GM08714 (cell line): ENCODE data around the gene XCL2.
"Not testable (repeated sequence)": the region's sequence is repeated elsewhere in the genome, so short reads cannot be mapped to it uniquely, and the experiment has no call there.

ENCODE experiments used
- H3K4me3 ChIP-seq: fragments of 200-500 bp; sonication (Bioruptor generic); 2 replicates; pipeline ENCODE4 v1.5.1; 2014; ENCODE audit warnings: mild to moderate bottlenecking, low read length, inconsistent platforms
- ZNF274 ChIP-seq: IDR thresholded peaks from 2 replicates; pipeline ENCODE4 v1.6.1; 2012; ENCODE audit warnings: mild to moderate bottlenecking, low read depth, low read length

Gene XCL2

DNA sequence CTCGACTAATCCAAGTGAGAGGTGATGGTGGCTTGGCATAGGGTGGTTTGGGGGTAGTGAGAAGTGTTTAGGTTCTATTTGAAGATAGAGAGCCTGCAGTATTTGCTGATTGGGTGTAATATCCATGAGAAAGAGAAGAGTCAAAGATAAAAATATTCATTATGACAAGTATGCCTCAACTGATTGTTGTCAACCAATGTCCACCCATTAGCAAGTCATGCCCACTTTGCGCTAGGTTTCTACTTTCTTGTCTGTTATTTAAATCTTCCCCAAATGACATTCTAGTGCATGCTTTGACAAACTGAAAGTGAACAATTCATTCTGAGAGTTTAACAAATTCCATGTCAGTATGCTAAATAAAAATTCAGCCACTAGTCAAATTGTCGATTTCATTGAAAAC is 28.8 kb upstream of the XCL2 start:
- no peak overlapping the region for H3K4me3 ChIP-seq
- TF ChIP-seq ZNF274 = no peak

DNA sequence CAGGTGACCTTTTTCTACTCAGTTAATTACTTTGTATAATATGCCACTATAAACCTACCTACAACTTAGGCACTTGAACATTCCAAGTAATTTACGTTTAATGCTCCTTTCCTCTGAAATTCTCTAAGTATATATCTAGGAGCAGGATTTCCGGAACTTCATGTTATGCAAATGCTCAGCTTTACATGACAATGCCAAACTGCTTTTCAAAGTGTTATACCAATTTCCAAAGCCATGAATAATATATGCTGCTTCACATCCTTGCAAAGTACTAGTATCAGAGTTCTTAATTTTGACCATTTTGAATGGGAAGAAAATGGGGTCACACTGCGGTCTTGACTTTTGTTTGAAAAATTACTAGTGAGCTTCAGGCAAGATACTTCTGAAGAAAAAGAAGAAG is 26.9 kb upstream of the XCL2 start:
- no peak overlapping the region for H3K4me3 ChIP-seq

DNA sequence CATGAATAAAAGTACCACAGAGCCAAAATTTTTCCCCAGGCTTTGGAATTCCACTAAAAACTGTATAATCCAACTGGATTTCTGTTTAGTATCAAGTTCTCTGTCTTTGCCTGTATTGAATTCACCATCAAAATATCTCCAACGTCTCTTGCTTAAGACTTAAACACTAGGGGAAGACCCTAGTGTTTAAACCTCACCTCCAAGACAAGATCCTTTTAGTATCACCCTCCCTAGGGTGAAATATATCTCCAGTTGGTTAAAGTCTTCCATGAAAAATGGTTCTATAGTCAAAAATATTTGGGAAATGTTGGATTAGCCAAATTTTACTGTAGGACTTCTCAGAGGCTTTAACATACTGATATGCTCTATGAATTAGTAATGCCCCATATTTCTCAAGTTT is 24.5 kb upstream of the XCL2 start:
- TF ChIP-seq ZNF274 = no peak
- no peak overlapping the region for H3K4me3 ChIP-seq

More for the DNA sequence above, 26.9 kb upstream of the XCL2 start:
- TF ChIP-seq ZNF274 = no peak

DNA sequence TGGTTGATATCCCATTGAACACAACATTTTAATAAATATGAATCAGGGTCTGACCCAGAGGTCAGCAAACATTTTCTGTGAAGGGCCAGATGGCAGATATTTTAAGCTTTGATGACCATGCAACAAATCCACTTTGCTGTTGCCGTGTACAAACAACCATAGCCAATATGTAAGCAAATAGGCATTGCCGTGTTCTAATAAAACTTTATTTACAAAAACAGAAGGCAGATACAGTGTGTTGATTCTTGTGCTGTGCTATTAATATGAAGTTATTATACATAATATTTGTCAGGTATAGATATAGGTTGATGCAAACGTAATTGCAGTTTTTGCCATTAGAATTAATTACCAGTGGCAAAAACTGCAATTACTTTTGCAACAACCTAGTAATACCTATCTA is 23.8 kb upstream of the XCL2 start:
- H3K4me3 ChIP-seq = no peak overlapping the region
- TF ChIP-seq ZNF274 = no peak

DNA sequence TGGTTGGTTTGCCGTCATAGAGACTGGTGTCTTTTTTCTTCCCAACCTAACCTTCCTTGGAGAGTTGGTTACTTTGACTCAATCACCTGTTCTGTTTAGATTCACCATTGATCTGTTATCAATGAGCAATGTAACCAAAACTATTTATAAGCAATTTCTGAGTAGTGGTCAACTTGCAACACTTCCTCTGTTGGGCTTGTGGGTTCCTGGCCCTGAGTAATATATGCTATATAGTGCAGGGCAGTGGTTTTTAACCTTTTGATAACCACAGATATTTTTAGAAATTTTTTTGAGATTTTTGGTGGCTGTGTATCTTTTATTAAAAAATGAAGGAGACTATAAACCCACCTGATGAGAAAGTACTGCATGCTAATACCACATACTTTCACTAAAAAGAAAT is 23.2 kb upstream of the XCL2 start:
- TF ChIP-seq ZNF274 = no peak
- no peak overlapping the region for H3K4me3 ChIP-seq

DNA sequence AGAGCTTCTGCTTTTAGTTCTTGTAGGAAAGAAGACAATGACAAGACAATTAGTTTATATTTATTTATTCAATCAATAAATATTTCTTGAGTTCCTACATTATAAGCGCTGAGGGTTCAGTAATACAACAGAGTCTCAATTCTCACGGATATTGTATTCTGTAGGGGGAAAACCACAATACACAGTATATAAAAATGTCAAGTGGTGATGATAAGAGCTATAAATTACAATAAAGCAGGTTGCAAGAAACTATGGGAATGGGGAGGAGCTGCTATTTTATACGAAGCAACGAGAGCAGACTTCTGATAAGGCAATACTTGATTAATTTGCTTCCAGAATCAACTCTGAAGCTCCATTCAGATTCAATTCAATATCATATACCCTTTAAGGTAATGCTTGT is 22.0 kb upstream of the XCL2 start:
- no peak overlapping the region for H3K4me3 ChIP-seq
- TF ChIP-seq ZNF274 = no peak

DNA sequence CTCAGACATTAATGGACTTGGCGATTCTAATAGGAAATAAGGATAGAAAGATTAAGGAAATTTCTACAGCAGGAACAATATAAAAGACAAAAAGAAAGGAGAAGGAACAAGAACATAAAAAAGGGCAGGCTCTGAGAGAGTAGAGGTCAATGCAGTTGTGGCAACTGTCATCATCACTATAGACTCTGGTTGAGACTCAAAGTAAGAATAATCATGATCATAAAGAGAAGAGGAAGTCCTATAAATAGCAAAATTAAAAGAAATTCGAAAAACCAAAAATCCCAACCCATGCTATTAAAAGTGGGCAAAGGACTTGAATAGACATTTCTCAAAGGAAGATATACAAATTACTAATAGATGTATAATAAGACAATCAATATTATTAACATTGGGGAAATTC is 18.2 kb upstream of the XCL2 start:
- H3K4me3 ChIP-seq = no peak overlapping the region
- no peak for TF ChIP-seq ZNF274

DNA sequence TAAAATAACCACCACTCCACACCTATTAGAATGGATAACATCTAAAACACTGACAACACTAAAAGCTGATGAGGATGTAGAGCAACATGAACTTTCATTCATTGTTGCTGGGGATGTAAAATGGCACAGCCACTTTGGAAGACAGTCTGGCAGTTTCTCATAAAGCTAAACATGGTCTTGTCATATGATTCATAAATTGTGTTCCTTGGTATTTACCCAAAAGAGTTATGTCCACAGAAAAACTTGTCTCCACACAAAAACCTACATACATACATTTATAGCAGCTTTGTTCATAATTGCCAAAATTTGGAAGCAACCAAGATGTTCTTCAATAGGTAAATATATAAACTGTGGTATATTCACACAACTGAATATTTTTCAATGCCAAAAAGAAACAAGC is 16.6 kb upstream of the XCL2 start:
- H3K4me3 ChIP-seq = no peak overlapping the region
- no peak for TF ChIP-seq ZNF274

DNA sequence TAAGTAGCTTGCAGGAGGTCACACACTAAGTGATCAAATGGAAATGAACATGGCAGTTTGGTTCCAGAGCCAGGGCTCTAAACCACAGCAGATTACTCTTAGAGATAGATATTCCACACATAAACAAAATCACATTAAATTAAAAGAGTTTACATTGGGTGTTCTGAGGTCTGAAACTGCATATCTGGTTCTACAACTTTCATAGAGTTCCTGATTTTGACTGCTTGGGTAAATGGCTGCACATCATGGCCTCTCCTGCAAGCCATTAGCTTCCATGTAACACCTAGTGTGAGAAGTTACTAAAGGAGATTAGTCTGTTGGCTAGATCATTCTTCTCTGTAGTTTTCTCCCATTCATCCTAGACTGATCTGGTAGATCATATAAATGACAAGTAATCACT is 12.8 kb upstream of the XCL2 start:
- TF ChIP-seq ZNF274 = no peak
- no peak overlapping the region for H3K4me3 ChIP-seq

DNA sequence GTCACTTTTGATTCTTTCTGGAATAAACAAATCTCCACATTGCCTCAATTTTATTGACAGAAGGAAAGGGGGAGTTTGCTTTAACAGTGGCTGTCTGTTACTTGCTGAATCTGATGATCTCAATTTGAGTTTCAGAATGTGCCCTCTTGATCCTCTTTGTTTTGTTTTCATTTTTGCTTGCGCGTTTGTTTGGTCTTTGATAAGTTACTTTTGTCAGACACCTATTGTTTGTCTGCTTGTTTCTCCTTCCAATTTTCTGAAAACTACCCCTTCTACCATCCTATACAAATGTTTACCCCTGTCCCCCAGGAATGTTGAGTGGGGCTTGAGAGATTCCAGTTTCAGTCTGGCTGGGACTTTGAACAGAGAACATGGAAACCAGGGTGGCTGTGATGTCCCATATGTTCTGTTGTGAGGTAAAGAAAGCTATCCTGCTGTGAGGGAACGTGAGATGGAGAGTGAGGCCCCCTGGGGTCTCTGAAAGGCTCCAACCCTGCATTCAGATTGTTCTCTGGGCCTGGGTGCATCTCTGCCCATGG is 11.8 kb upstream of the XCL2 start:
- no peak for TF ChIP-seq ZNF274

DNA sequence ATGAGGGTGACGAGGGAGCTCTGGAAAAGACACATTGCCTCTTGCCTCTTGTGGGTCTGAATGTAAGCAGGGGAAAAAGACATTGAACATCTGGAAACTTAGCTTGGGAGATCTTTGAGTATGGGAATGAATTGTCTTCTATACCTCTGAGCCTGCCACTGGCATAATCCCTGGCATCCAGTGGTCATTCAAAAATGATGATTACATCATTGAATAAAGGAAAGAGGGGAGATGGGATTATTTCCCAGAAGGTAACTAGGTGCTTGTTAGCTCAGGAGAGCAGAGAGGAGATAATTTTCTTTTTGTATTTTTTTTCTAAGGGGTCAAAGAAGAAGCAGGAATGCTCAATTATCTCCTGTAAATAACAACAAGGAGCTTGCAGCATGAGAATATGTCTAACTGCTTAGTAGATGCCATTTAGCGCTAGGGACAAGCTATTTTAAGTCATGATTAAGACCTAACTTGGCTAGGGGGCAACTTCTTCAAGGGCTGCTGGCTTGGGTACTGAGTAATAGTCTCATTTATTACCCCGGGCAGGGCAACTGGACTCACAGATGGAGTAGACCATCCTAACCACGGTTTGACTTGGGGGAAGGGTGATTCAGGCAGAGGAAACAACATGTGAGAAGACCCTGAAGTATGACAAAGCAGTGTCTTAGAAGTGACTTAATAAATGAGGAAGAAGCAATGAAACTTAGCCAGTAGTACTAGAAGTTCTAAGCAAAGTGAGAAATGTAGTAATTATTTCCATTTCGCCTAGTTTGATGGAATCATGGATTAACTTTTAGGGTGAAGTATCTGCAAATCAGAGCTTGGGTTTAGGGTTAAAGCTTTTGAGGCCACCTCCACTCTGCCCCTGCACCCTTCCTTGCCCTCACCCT is 11.0 kb upstream of the XCL2 start:
- H3K4me3 ChIP-seq = no peak overlapping the region
- TF ChIP-seq ZNF274 = no peak

More for the DNA sequence above, 11.8 kb upstream of the XCL2 start:
- H3K4me3 ChIP-seq = no peak overlapping the region

DNA sequence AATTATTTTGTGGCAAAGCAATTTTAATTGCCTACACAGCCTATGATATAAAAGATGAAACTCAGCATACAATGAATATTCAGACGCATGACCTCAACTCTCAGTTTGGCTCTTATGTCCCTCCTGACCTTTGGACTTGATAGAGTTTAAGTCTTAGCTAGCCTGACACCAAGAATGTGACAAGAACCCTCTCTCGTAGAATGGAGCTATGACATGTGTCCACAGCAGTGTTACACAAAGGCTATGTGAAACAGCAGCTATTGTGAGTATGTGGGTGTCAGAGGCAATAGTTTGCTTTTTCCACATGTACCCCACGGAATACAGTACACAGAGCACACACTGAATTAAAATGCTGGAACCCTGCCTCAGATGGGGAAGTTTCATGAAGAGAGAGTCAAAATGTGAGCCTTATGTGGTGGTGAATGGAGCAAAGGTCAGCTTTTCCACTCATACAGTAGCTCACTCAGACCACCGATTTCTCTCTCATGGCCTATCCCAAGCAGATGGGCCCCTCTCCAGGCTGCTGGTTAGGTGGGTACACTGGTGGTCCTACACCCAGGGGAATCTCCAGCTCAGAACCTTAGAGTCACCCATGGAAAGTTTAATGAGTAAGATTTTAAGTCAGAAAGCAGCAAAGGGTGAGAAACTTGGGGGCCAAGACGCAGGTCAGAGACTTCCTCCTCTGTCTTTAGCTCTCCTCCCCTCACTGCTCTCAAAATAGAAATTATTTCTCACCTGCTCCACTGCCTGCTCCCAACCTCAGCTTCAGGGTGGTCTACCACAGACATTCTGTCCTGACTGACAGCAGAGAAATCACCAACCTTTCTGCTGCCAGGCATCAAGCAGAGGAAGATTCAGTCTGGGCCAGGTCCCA is 10.1 kb upstream of the XCL2 start:
- no peak overlapping the region for H3K4me3 ChIP-seq
- TF ChIP-seq ZNF274 = no peak

DNA sequence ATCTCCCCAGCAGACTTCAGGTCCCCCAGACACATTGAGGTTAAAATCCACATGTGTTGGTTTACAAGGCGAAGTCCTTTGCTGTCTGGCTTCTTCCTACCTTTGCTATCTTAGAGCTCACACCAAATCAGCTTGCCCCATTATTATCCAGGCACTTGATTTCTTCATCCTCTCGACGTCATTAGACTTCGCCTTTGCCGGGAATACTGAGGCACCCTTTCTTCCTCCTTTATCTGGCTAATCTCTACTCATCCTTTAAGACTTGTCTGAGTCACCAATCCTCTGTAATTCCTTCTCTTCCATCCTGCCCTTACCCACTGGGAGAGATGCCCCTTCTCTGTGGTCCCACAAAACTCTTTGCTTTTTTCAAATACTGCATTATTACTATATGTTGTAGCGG is 9.2 kb upstream of the XCL2 start:
- no peak overlapping the region for H3K4me3 ChIP-seq
- no peak for TF ChIP-seq ZNF274

DNA sequence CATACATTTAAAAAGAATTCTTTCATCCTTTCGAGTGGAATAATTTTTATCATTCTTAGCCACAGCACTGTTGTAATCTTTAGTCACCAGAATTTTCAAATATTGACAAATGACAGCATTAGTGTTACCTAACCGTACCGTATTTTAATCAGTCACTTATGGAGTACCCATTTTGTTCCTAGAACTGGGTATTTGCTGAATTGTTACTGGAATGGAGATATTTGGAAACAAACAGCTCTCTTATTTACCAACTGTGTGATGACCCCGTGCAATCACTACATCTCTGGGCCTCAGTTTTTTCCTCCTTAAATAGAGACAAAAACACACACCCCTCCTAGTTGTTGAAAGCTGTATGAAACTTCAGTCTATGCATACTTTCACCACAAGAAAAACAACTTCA is 7.9 kb upstream of the XCL2 start:
- TF ChIP-seq ZNF274 = no peak

DNA sequence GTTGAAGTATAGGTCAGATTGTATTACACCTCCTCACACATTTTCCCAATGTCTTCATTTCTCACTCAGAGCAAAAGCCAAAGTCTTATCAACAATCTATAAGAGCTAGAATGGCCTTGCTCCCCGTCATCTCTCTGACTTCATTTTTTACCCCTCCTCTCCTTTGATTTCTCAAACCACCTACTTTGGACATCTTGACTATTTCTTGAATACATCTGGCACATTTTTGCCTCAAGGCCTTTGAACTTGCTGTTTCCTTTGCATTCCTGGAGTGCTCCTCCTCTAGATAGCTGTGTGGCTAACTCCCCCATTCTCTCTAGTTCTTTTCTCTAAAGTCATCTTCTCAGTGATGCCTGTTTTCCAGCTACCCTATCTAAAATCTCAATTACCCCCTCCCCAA is 7.2 kb upstream of the XCL2 start:
- TF ChIP-seq ZNF274 = no peak
- H3K4me3 ChIP-seq = no peak overlapping the region

More for the DNA sequence above, 7.9 kb upstream of the XCL2 start:
- no peak overlapping the region for H3K4me3 ChIP-seq

DNA sequence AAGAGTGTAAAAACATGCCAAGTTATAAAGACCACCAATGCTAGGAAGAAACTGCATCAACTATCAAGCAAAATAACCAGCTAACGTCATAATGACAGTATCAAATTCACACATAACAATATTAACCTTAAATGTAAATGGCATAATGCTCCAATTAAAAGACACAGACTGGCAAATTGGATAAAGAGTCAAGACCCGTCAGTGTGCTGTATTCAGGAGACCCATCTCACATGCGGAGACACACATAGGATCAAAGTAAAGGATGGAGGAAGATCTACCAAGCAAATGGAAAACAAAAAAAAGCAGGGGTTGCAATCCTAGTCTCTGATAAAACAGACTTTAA is 2.7 kb upstream of the XCL2 start:
- H3K4me3 ChIP-seq = not testable (repeated sequence)

DNA sequence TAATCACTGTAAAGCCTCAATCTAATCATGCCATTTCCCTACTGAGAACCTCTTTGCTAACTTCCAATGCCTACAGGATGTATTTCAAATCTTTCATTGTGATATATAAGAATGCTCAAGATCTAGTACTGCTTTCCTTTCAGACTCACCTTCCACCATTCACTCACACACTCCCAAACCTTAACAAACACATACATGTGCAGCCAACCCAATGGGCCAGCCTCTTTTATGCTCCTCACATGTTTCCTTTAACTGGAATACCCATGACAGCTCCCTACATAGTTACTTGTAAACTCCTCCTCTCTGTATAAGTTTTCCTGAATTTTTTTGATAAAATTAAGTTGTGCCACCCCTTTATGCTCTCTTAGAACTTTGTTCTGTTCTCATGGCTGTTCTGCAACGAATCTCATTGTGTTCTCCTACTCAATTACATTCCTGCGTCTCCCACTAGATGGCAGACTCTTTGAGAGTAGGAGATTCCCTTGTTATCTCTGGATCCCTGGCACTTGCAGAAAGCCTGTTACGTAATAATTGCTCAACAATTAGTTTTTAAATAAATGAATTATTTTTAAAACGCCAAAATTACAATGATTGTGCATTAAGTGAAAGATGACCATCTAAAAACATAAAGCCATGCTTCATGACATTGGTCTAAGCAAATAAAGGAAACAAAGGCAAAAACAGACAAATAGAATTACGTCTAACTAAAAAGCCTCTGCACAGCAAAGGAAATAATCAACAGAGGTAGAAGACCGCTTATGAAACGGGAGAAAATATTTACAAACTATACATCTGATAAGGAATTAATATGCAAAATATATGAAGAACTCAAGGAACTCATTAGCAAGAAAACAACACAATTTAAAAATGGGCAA is 2.1 kb upstream of the XCL2 start:
- H3K4me3 ChIP-seq = not testable (repeated sequence)

DNA sequence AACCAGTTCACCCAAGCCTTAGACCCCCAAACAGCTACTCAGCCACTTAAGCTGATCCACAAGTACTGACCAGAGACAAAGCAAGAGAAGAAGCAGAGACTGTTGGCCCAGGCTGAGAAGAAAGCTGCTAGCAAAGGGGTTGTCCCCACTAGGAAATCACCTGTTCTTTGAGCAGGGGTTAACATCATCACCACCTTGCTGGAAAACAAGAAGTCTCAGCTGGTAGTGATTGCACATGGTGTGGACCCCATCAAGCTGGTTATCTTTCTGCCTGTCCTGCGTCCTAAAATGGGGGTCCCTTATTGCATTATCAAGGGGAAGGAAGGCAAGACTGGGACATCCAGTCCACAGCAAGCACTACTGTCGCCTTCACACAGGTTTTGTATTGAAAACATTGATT is 819 bp downstream of the XCL2 start:
- H3K4me3 ChIP-seq = not testable (repeated sequence)

DNA sequence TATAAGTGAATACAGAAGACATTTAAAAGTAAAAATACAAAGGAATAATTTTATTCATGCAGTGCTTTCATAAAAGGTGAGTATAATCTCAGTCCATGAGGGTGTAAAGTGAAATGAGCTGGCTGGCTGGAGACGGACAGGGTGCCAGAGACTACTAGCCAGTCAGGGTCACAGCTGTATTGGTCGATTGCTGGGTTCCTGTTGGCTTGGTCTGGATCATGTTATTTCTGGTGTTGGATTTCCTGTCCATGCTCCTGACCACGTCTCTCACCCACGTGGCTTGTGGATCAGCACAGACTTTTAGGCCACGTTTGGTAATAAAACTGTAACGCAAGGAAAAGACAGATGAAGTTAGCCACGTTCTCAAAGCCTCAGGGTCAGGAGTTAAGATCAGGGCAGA is 3.0 kb downstream of the XCL2 start:
- not testable (repeated sequence) for H3K4me3 ChIP-seq
